ENCODE results near the gene PRKN.
A peak's percentile ranks its signal among the peaks of the same experiment; 100 is the strongest.

PRKN gene

GRCh38 chr6:162727322-162728182, at the start of gene PRKN, which contains the start of gene PACRG:
PRKN (minus strand) TSS chr6:162727766.
PACRG (plus strand) TSS chr6:162727974.
- peak; percentile 92 to 98 for DNase-seq (ENCODE audit: low read depth in 2 of 2)

- no peak for DNase-seq (ENCODE audit: low read depth in 2 of 2)
Measured at GRCh38 chr6:162777091-162777490, 49.5 kb upstream of the PRKN start.

- no peak for DNase-seq (ENCODE audit: low read depth in 2 of 2)
Measured at GRCh38 chr6:162773996-162774395, 46.4 kb upstream of the PRKN start.

- DNase-seq (ENCODE audit: low read depth in 2 of 2), result no peak
Measured at GRCh38 chr6:162772466-162772865, 44.9 kb upstream of the PRKN start.

GRCh38 chr6:162770955-162771354, 43.4 kb upstream of the PRKN start:
- no peak for DNase-seq (ENCODE audit: low read depth in 2 of 2)

GRCh38 chr6:162770136-162770535, 42.6 kb upstream of the PRKN start:
- no peak for DNase-seq (ENCODE audit: low read depth in 2 of 2)

- no peak for DNase-seq (ENCODE audit: low read depth in 2 of 2)
Measured at GRCh38 chr6:162753775-162754174, 26.2 kb upstream of the PRKN start.

GRCh38 chr6:162751211-162751859, 23.8 kb upstream of the PRKN start:
- DNase-seq (ENCODE audit: low read depth in 2 of 2), result no peak

GRCh38 chr6:162750776-162751175, 23.2 kb upstream of the PRKN start:
- no peak for DNase-seq (ENCODE audit: low read depth in 2 of 2)

- DNase-seq (ENCODE audit: low read depth in 2 of 2), result no peak
Measured at GRCh38 chr6:162736961-162737360, 9.4 kb upstream of the PRKN start.

- DNase-seq (ENCODE audit: low read depth in 2 of 2), result no peak
Measured at GRCh38 chr6:162733489-162733888, 5.9 kb upstream of the PRKN start.

GRCh38 chr6:162730502-162730901, 2.9 kb upstream of the PRKN start:
- DNase-seq (ENCODE audit: low read depth in 2 of 2), result no peak

GRCh38 chr6:162728706-162729105, 1.1 kb upstream of the PRKN start:
- no peak for DNase-seq (ENCODE audit: low read depth in 2 of 2)

GRCh38 chr6:162728197-162728596, 631 bp upstream of the PRKN start:
- no peak for DNase-seq (ENCODE audit: low read depth in 2 of 2)

GRCh38 chr6:162726947-162727321, 632 bp downstream of the PRKN start:
- DNase-seq (ENCODE audit: low read depth in 2 of 2), result no peak

- DNase-seq (ENCODE audit: low read depth in 2 of 2), result no peak
Measured at GRCh38 chr6:162722633-162723032, 4.9 kb downstream of the PRKN start.

- no peak for DNase-seq (ENCODE audit: low read depth in 2 of 2)
Measured at GRCh38 chr6:162722226-162722625, 5.3 kb downstream of the PRKN start.

- no peak for DNase-seq (ENCODE audit: low read depth in 2 of 2)
Measured at GRCh38 chr6:162721404-162721687, 6.2 kb downstream of the PRKN start.

GRCh38 chr6:162719528-162719927, 8.0 kb downstream of the PRKN start:
- no peak for DNase-seq (ENCODE audit: low read depth in 2 of 2)

- no peak for DNase-seq (ENCODE audit: low read depth in 2 of 2)
Measured at GRCh38 chr6:162715601-162716000, 12.0 kb downstream of the PRKN start.

GRCh38 chr6:162713974-162714780, 13.4 kb downstream of the PRKN start:
- DNase-seq (ENCODE audit: low read depth in 2 of 2), result no peak

- no peak for DNase-seq (ENCODE audit: low read depth in 2 of 2)
Measured at GRCh38 chr6:162712694-162713093, 14.9 kb downstream of the PRKN start.

- no peak for DNase-seq (ENCODE audit: low read depth in 2 of 2)
Measured at GRCh38 chr6:162711376-162711775, 16.2 kb downstream of the PRKN start.

Measured in stimulated activated CD4-positive, alpha-beta T cell treated with anti-CD3 and anti-CD28 coated beads, Interleukin-15, amount 100 ng/mL, for 48 hours (primary cell).